ENCODE data around the gene C11orf24. TPM values are rescaled to one million over a fixed set of nuclear protein-coding genes. Genes with fewer than 3 reads are reported as not detected.
"Not testable (repeated sequence)": the region's sequence is repeated elsewhere in the genome, so short reads cannot be mapped to it uniquely, and the experiment has no call there.

Gene C11orf24
- total RNA-seq, 1 experiment from 2014 or later = 37.7 TPM

DNA sequence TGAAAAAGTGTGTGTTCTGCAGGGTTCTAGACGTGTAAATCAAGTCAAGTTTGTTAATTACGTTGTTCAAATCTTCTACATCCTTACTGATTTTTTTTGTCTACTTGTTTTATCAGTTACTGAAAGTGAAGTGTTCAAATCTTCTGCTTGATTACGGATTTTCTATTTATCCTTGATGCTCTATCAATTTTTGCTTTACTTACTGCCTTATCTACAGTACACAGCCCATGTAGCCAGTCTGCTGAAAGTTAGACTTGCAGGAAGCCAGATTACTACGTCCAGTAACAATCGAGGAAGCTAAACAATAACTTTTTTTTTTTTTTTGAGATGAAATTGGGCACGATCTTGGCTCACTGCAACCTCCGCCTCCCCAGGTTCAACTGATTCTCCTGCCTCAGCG lies 15.6 kb upstream of the C11orf24 start:
- H3K9me3 ChIP-seq (ENCODE audit: insufficient read depth, low read depth) = peaks cover 3% of the 10 kb centered on the region; the same call in 1 of the 2 replicates
- no TSS peak for BruUV-seq (replicated peaks)
- ChIA-PET POLR2A (ENCODE audit: unreplicated experiment) (no interaction called here), CTCF (interaction anchor here (0.6 kb wide), 2 partner anchors 15 to 27 kb away, joined by 3 to 4 read pairs; partner anchors contain the start of gene C11orf24)
- no peak for DNase-seq
- H3K4me1 ChIP-seq (replicated peaks; ENCODE audit: insufficient read depth) = no peaks in the 10 kb centered on the region
- H3K79me2 ChIP-seq (ENCODE audit: low read depth) = no peaks in the 10 kb centered on the region
- intact Hi-C loops (cut with micrococcal nuclease; ENCODE audit: unreplicated experiment) = no loop called here
- H3K27ac ChIP-seq = no peak overlapping the region
- H3K4me3 ChIP-seq = no peak overlapping the region
- no peaks in the 10 kb centered on the region for H3K9me2 ChIP-seq (ENCODE audit: insufficient read depth)
- H3K4me2 ChIP-seq = no peak overlapping the region
- TF ChIP-seq EZH2 (IDR thresholded peaks at IDR 0.05; ENCODE audit: low read depth) = no peak
- TF ChIP-seq, protein P1, sequence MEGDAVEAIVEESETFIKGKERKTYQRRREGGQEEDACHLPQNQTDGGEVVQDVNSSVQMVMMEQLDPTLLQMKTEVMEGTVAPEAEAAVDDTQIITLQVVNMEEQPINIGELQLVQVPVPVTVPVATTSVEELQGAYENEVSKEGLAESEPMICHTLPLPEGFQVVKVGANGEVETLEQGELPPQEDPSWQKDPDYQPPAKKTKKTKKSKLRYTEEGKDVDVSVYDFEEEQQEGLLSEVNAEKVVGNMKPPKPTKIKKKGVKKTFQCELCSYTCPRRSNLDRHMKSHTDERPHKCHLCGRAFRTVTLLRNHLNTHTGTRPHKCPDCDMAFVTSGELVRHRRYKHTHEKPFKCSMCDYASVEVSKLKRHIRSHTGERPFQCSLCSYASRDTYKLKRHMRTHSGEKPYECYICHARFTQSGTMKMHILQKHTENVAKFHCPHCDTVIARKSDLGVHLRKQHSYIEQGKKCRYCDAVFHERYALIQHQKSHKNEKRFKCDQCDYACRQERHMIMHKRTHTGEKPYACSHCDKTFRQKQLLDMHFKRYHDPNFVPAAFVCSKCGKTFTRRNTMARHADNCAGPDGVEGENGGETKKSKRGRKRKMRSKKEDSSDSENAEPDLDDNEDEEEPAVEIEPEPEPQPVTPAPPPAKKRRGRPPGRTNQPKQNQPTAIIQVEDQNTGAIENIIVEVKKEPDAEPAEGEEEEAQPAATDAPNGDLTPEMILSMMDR (conservative IDR thresholded peaks at IDR 0.05) = no peak
- H4K20me1 ChIP-seq (ENCODE audit: insufficient read depth) = no peaks in the 10 kb centered on the region
- no peaks in the 10 kb centered on the region for H3F3A ChIP-seq (ENCODE audit: insufficient read depth, low read depth)
- H3K27me3 ChIP-seq (ENCODE audit: insufficient read depth, low read depth) = no peaks in the 10 kb centered on the region
- H3K36me3 ChIP-seq (ENCODE audit: low read depth) = no peaks in the 10 kb centered on the region
- no peak overlapping the region for H2AFZ ChIP-seq

DNA sequence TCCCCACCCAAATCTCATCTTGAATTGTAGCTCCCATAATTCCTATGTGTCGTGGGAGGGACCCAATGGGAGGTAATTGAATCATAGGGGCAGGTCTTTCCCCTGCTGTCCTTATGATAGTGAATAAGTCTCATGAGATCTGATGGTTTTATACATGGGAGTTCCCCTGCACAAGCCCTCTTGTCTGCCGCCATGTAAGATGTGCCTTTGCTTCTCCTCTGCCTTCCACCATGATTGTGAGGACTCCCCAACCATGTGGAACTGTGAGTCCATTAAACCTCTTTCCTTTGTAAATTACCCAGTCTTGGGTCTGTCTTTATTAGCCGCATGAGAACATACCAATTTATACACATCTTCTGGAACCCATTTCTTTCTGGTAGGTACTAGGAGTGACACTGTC lies 12.8 kb upstream of the C11orf24 start:
- DNase-seq; H3K4me1 ChIP-seq (replicated peaks; ENCODE audit: insufficient read depth); H2AFZ ChIP-seq; H3K36me3 ChIP-seq (ENCODE audit: low read depth); intact Hi-C loops (cut with micrococcal nuclease; ENCODE audit: unreplicated experiment); H4K20me1 ChIP-seq (ENCODE audit: insufficient read depth); H3F3A ChIP-seq (ENCODE audit: insufficient read depth, low read depth); H3K27me3 ChIP-seq (ENCODE audit: insufficient read depth, low read depth); H3K79me2 ChIP-seq (ENCODE audit: low read depth); H3K4me3 ChIP-seq; H3K4me2 ChIP-seq; BruUV-seq (replicated peaks); H3K27ac ChIP-seq; H3K9me2 ChIP-seq (ENCODE audit: insufficient read depth); H3K9me3 ChIP-seq (ENCODE audit: insufficient read depth, low read depth): not testable (repeated sequence)
- POLR2A ChIA-PET (ENCODE audit: unreplicated experiment) = interaction anchor here (0.6 kb wide), 1 partner anchor 305 kb away, joined by 3 read pairs; no protein-coding TSS in a partner anchor
- CTCF ChIA-PET = interaction anchor here (0.6 kb wide), 1 partner anchor 64 kb away, joined by 5 read pairs; no protein-coding TSS in a partner anchor

DNA sequence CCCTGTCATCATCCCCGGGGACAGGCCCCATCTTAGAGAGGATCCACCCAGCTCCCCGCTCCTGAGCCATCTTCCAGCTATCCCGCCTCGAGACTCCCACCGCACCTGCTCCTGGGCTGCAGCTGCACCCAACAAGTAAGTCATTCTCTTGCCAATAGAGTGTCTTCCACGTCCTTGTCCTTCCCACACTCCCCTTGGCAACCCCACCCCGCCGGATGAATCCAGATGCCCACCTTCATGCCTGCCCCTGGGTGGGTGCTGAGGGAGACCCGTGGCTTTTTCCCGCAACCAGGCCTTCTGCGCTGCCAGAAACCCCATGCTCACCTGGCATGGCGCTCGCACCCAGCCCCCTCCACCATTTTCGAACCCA lies 11.1 kb upstream of the C11orf24 start:
- Histone ChIP-seq H3K4me1 (replicated peaks; ENCODE audit: insufficient read depth) (no peaks in the 10 kb centered on the region), H4K20me1 (ENCODE audit: insufficient read depth) (no peaks in the 10 kb centered on the region), H3K27me3 (ENCODE audit: insufficient read depth, low read depth) (no peaks in the 10 kb centered on the region; the same call in 1 of the 2 replicates), H3K79me2 (ENCODE audit: low read depth) (no peaks in the 10 kb centered on the region), H3K36me3 (ENCODE audit: low read depth) (no peaks in the 10 kb centered on the region), H2AFZ (no peak overlapping the region), H3K4me2 (no peak overlapping the region), H3K9me3 (ENCODE audit: insufficient read depth, low read depth) (no peaks in the 10 kb centered on the region), H3K9me2 (ENCODE audit: insufficient read depth) (no peaks in the 10 kb centered on the region), H3K27ac (no peak overlapping the region), H3K4me3 (no peak overlapping the region), H3F3A (ENCODE audit: insufficient read depth, low read depth) (no peaks in the 10 kb centered on the region)
- CTCF ChIA-PET = no interaction called here
- no peak for DNase-seq
- no TSS peak for BruUV-seq (replicated peaks)
- intact Hi-C loops (cut with micrococcal nuclease; ENCODE audit: unreplicated experiment) = no loop called here
- no peak for TF ChIP-seq EZH2 (IDR thresholded peaks at IDR 0.05; ENCODE audit: low read depth)
- TF ChIP-seq, protein P1 (conservative IDR thresholded peaks at IDR 0.05) = no peak
- POLR2A ChIA-PET (ENCODE audit: unreplicated experiment) = no interaction called here
